Left lung (tissue), 10 donors: ENCODE data around the gene GNG10. TPM values are rescaled to one million over a fixed set of nuclear protein-coding genes. Genes with fewer than 3 reads are reported as not detected.

Experiments used
- ATAC-seq: fragments of 200-7000 bp; cut with Tn5 transposase; one replicate; pipeline ENCODE4 v1.9.1; 2020; ENCODE audit warnings: moderate library complexity
- DNase-seq, 4 donors: peaks; one replicate each; pipeline ENCODE4 v3.0.0-alpha.2; 2013 to 2020
- H3K27ac ChIP-seq, 2 donors: fragments of 200-600 bp; sonication (generic) in 1 of 2; one replicate each; pipeline versions ENCODE4 v1.5.0 to v1.8.0; 2020 to 2021
- H3K27me3 ChIP-seq, 2 donors: fragments of 200-600 bp; sonication (generic) in 1 of 2; one replicate each; pipeline versions ENCODE4 v1.5.0 to v1.8.0; 2020 to 2021
- H3K36me3 ChIP-seq, 2 donors: fragments of 200-600 bp; sonication (generic) in 1 of 2; one replicate each; pipeline versions ENCODE4 v1.5.0 to v1.8.0; 2020 to 2021
- H3K4me1 ChIP-seq, 2 donors: fragments of 200-600 bp; one replicate each; pipeline ENCODE4 v1.8.0; 2021
- H3K4me3 ChIP-seq, 2 donors: fragments of 200-600 bp; sonication (generic) in 1 of 2; one replicate each; pipeline versions ENCODE4 v1.5.0 to v1.8.0; 2020 to 2021; ENCODE audit warnings: mild to moderate bottlenecking in 1 of 2
- H3K9me3 ChIP-seq, 2 donors: fragments of 200-600 bp; sonication (generic) in 1 of 2; one replicate each; pipeline versions ENCODE4 v1.5.0 to v1.8.0; 2020 to 2021
- CTCF ChIP-seq, 2 donors: fragments of 200-600 bp; sonication (generic) in 1 of 2; IDR thresholded peaks; one replicate each; pipeline versions ENCODE4 v1.5.0 to v1.8.0; 2021; ENCODE audit warnings: antibody characterized with exemption in 2 of 2
- intact Hi-C, 2 donors: fragments of 100-400 bp; cut with DNase I; formaldehyde crosslinking; loops; one replicate each; pipeline versions ENCODE4 v1.11.2 to v1.14.2; 2022
- polyA plus RNA-seq, 6 donors: library from polyadenylated mRNA; unstranded; fragments of 120-200 nt; gene quantifications; one replicate each; pipeline ENCODE4 v1.2.1, GENCODE V29; 2013; ENCODE audit not compliant: insufficient read length in 6 of 6
- total RNA-seq, 2 donors: library from RNA; stranded (reverse); fragmentation: NEBNext Ultra II Directional; extraction: Animal tissue kit (Norgen Biotek cat#: 25700); gene quantifications; one replicate each; pipeline ENCODE4 v1.2.1, GENCODE V29; 2021
- donor health status: DM: no; HTN: yes; CAD: no.
- donor health status: DM: no; HTN: no; CAD: no.

Gene GNG10
- total and polyA plus RNA-seq, 8 donors = 46.3 to 79.3 (median 61.8) TPM

DNA sequence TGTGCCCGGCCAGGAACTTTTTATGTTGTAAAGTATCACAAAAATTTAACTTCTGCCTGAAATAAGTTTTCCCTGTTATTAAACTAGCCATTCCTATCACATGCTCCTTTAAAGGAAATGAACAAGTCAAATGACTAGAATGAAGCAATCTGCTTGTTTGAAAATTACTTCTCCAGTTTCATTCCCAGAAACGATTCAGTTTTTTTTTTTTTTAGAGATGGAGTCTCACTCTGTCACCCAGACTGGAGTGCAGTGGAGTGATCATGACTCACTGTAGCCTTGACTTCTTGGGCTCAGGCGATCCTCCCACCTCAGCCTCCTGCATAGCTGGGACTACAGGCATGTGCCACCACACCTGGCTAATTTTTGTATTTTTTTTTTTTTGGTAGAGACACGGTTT lies 13.3 kb upstream of the GNG10 start:
- peak overlapping the region; percentile 55 to 69 for H3K27ac ChIP-seq
- H3K9me3 ChIP-seq = no peaks in the 10 kb centered on the region
- H3K27me3 ChIP-seq = no peaks in the 10 kb centered on the region
- H3K36me3 ChIP-seq = peaks cover 0 to 47% of the 10 kb centered on the region in 2 donors
- intact Hi-C loops = no loop called here
- no peak for DNase-seq
- H3K4me3 ChIP-seq = no peak overlapping the region
- ATAC-seq = peak; percentile 50
- no peak for TF ChIP-seq CTCF (IDR thresholded peaks at IDR 0.05)
- no peaks in the 10 kb centered on the region for H3K4me1 ChIP-seq

- TF ChIP-seq CTCF (IDR thresholded peaks at IDR 0.05) = no peak
- ATAC-seq (no peak), DNase-seq (no peak)
- no peak overlapping the region for H3K27ac ChIP-seq
- H3K4me1 ChIP-seq = no peaks in the 10 kb centered on the region
- intact Hi-C loops = no loop called here
- H3K27me3 ChIP-seq = no peaks in the 10 kb centered on the region
- H3K9me3 ChIP-seq = no peaks in the 10 kb centered on the region
- no peak overlapping the region for H3K4me3 ChIP-seq
- peaks cover 0 to 52% of the 10 kb centered on the region in 2 donors for H3K36me3 ChIP-seq
These were observed 12.4 kb upstream of the GNG10 start for GRCh38 chr9:111649016-111649415.

- Histone ChIP-seq H3K27me3 (no peaks in the 10 kb centered on the region), H3K36me3 (peaks cover 0 to 20% of the 10 kb centered on the region in 2 donors), H3K9me3 (no peaks in the 10 kb centered on the region), H3K4me3 (no peak overlapping the region), H3K4me1 (peaks cover 0 to 6% of the 10 kb centered on the region in 2 donors), H3K27ac (no peak overlapping the region)
- ATAC-seq (no peak), DNase-seq (no peak)
- intact Hi-C loops = no loop called here
- no peak for TF ChIP-seq CTCF (IDR thresholded peaks at IDR 0.05)
These were observed 4.4 kb upstream of the GNG10 start for GRCh38 chr9:111657051-111657450.

- H3K36me3 ChIP-seq = peaks cover 0 to 10% of the 10 kb centered on the region in 2 donors
- H3K27ac ChIP-seq = no peak overlapping the region
- intact Hi-C loops = no loop called here
- DNase-seq = no peak
- no peak overlapping the region for H3K4me3 ChIP-seq
- no peaks in the 10 kb centered on the region for H3K27me3 ChIP-seq
- peaks cover 3 to 23% of the 10 kb centered on the region in 2 donors for H3K4me1 ChIP-seq
- no peaks in the 10 kb centered on the region for H3K9me3 ChIP-seq
- ATAC-seq = no peak
- TF ChIP-seq CTCF (IDR thresholded peaks at IDR 0.05) = no peak
These were observed 2.5 kb upstream of the GNG10 start for GRCh38 chr9:111658943-111659342.

- peaks cover 3 to 31% of the 10 kb centered on the region in 2 donors for H3K4me1 ChIP-seq
- H3K4me3 ChIP-seq = no peak overlapping the region
- peaks cover 0 to 3% of the 10 kb centered on the region in 2 donors for H3K36me3 ChIP-seq
- DNase-seq = no peak
- no peaks in the 10 kb centered on the region for H3K9me3 ChIP-seq
- no peak for ATAC-seq
- no peak overlapping the region for H3K27ac ChIP-seq
- no peak for TF ChIP-seq CTCF (IDR thresholded peaks at IDR 0.05)
- no peaks in the 10 kb centered on the region for H3K27me3 ChIP-seq
- intact Hi-C loops = no loop called here
These were observed 1.7 kb upstream of the GNG10 start for GRCh38 chr9:111659691-111660090.
